Esophagus squamous epithelium (tissue), 4 donors: ENCODE results near the gene ALDH1A2.

ENCODE experiments used
- POLR2A ChIP-seq, 4 donors: fragments of 450-650 bp; IDR thresholded peaks; one replicate each; pipeline ENCODE4 v1.6.1; 2017; ENCODE audit warnings: antibody characterized with exemption in 4 of 4, mild to moderate bottlenecking in 4 of 4, moderate library complexity in 3 of 4
- TF ChIP-seq, protein P1 (sequence below), 6 experiments: fragments of 450-650 bp in 4 of 6; fragments of 200-600 bp in 2 of 6; sonication (generic) in 2 of 6; IDR thresholded peaks; one replicate each; pipeline ENCODE4 v1.5.1; 2016 to 2019; ENCODE audit warnings: antibody characterized with exemption in 6 of 6, mild to moderate bottlenecking in 4 of 6, moderate library complexity in 4 of 6

DNA sequence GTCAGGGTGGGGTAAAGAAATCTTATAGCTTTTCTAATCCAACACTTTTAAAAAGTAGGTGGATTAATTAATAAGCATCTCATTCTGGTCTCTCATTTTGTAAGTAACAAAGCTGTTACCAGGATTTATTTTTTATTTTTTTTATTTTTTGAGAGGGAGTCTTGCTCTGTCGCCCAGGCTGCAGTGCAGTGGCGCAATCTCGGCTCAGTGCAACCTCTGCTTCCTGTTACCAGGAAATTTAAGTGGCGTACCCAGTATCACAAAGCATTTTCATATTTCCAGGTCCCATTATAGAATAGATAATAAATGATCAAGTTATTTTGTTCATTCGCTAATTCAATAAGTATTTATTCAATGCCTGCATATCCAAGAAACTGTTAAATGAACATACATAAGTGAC, 13.2 kb downstream of the ALDH1A2 start:
- no peak for TF ChIP-seq POLR2A (IDR thresholded peaks at IDR 0.05)
- TF ChIP-seq, protein P1, sequence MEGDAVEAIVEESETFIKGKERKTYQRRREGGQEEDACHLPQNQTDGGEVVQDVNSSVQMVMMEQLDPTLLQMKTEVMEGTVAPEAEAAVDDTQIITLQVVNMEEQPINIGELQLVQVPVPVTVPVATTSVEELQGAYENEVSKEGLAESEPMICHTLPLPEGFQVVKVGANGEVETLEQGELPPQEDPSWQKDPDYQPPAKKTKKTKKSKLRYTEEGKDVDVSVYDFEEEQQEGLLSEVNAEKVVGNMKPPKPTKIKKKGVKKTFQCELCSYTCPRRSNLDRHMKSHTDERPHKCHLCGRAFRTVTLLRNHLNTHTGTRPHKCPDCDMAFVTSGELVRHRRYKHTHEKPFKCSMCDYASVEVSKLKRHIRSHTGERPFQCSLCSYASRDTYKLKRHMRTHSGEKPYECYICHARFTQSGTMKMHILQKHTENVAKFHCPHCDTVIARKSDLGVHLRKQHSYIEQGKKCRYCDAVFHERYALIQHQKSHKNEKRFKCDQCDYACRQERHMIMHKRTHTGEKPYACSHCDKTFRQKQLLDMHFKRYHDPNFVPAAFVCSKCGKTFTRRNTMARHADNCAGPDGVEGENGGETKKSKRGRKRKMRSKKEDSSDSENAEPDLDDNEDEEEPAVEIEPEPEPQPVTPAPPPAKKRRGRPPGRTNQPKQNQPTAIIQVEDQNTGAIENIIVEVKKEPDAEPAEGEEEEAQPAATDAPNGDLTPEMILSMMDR (IDR thresholded peaks at IDR 0.05), result no peak
